Ishikawa (cell line): ENCODE measurements around the gene EFHC1.

Source experiments
- CEBPB ChIP-seq: IDR thresholded peaks from 2 replicates; pipeline ENCODE4 v1.6.1; 2012
- CREB1 ChIP-seq: IDR thresholded peaks from 2 replicates; pipeline ENCODE4 v1.6.1; 2012; ENCODE audit warnings: low read depth
- EGR1 ChIP-seq: IDR thresholded peaks from 2 replicates; pipeline ENCODE4 v1.6.1; 2012
- EP300 ChIP-seq: IDR thresholded peaks from 2 replicates; pipeline ENCODE4 v1.6.1; 2012; ENCODE audit warnings: borderline replicate concordance
- FOXM1 ChIP-seq: IDR thresholded peaks from 2 replicates; pipeline ENCODE4 v1.6.1; 2012; ENCODE audit warnings: low read depth, borderline replicate concordance
- MAX ChIP-seq: IDR thresholded peaks from 2 replicates; pipeline ENCODE4 v1.6.1; 2012
- NFIC ChIP-seq: IDR thresholded peaks from 2 replicates; pipeline ENCODE4 v1.6.1; 2012
- RAD21 ChIP-seq: IDR thresholded peaks from 2 replicates; pipeline ENCODE4 v1.6.1; 2012; ENCODE audit warnings: low read depth
- REST ChIP-seq: IDR thresholded peaks from 2 replicates; pipeline ENCODE4 v1.6.1; 2012; ENCODE audit warnings: low read depth, mild to moderate bottlenecking
- TAF1 ChIP-seq: IDR thresholded peaks from 2 replicates; pipeline ENCODE4 v1.6.1; 2012; ENCODE audit warnings: low read depth, mild to moderate bottlenecking
- TCF12 ChIP-seq: IDR thresholded peaks from 2 replicates; pipeline ENCODE4 v1.6.1; 2012; ENCODE audit warnings: low read depth
- TEAD4 ChIP-seq: IDR thresholded peaks from 2 replicates; pipeline ENCODE4 v1.6.1; 2012
- USF1 ChIP-seq: IDR thresholded peaks from 2 replicates; pipeline ENCODE4 v1.6.1; 2012
- YY1 ChIP-seq: IDR thresholded peaks from 2 replicates; pipeline ENCODE4 v1.6.1; 2012; ENCODE audit warnings: low read depth
- ZBTB7A ChIP-seq: IDR thresholded peaks from 2 replicates; pipeline ENCODE4 v1.6.1; 2012; ENCODE audit warnings: low read depth

The EFHC1 gene

GRCh38 chr6:52391599-52391998 is 28.5 kb upstream of the EFHC1 start:
- no peak for TF ChIP-seq CEBPB
- TF ChIP-seq CREB1, result no peak
- TF ChIP-seq TCF12, result no peak
- no peak for TF ChIP-seq FOXM1
- no peak for TF ChIP-seq NFIC
- TF ChIP-seq TEAD4, result no peak
- no peak for TF ChIP-seq TAF1
- no peak for TF ChIP-seq EP300
- TF ChIP-seq REST, result no peak
- TF ChIP-seq USF1, result no peak
- no peak for TF ChIP-seq ZBTB7A
- no peak for TF ChIP-seq YY1

GRCh38 chr6:52392944-52393343 is 27.2 kb upstream of the EFHC1 start:
- no peak for TF ChIP-seq TAF1
- TF ChIP-seq NFIC, result no peak
- TF ChIP-seq CREB1, result no peak
- TF ChIP-seq CEBPB, result no peak
- TF ChIP-seq RAD21, result no peak
- no peak for TF ChIP-seq USF1
- no peak for TF ChIP-seq TCF12
- no peak for TF ChIP-seq EGR1
- no peak for TF ChIP-seq MAX
- no peak for TF ChIP-seq EP300
- TF ChIP-seq FOXM1, result no peak
- TF ChIP-seq YY1, result no peak
- no peak for TF ChIP-seq ZBTB7A

GRCh38 chr6:52393780-52394179 is 26.4 kb upstream of the EFHC1 start:
- TF ChIP-seq RAD21 (no peak), YY1 (no peak), FOXM1 (no peak), NFIC (no peak), USF1 (no peak), MAX (no peak), TCF12 (no peak), EP300 (no peak), CEBPB (no peak), ZBTB7A (no peak), CREB1 (no peak), REST (no peak), EGR1 (no peak)

GRCh38 chr6:52394251-52394666 is 25.9 kb upstream of the EFHC1 start:
- no peak for TF ChIP-seq MAX
- no peak for TF ChIP-seq ZBTB7A
- TF ChIP-seq RAD21, result no peak
- no peak for TF ChIP-seq USF1
- TF ChIP-seq CEBPB, result no peak
- no peak for TF ChIP-seq TCF12
- TF ChIP-seq TAF1, result no peak
- TF ChIP-seq TEAD4, result no peak

- TF ChIP-seq TAF1, result no peak
- TF ChIP-seq TEAD4, result no peak
- no peak for TF ChIP-seq NFIC
- no peak for TF ChIP-seq EP300
- no peak for TF ChIP-seq EGR1
- no peak for TF ChIP-seq YY1
- no peak for TF ChIP-seq ZBTB7A
Observed at GRCh38 chr6:52395969-52396368, 24.2 kb upstream of the EFHC1 start.
